Gastrocnemius medialis (tissue), 4 donors: Measurements from ENCODE around the gene PGGHG. TPM values are rescaled to one million over a fixed set of nuclear protein-coding genes. Genes with fewer than 3 reads are reported as not detected.
A peak's percentile ranks its signal among the peaks of the same experiment; 100 is the strongest.

Experiments
- ATAC-seq, 2 donors: fragments of 150-250 bp; one replicate each; pipeline ENCODE4 v1.9.1; 2016
- DNase-seq, 2 donors: peaks; one replicate each; pipeline ENCODE4 v3.0.0-alpha.2; 2019
- H3K27ac ChIP-seq, 4 donors: fragments of 200-600 bp; sonication (generic); 1 replicate in 1 of 4; 2 replicates in 3 of 4; pipeline ENCODE4 v1.5.1; 2016 to 2018; ENCODE audit warnings: mild to moderate bottlenecking in 2 of 4, moderate library complexity in 1 of 4
- H3K27me3 ChIP-seq, 3 donors: fragments of 200-600 bp; sonication (generic) in 2 of 3; 1 replicate in 1 of 3; 2 replicates in 2 of 3; pipeline versions ENCODE4 v1.5.1 to v1.6.0; 2016 to 2019; ENCODE audit warnings: mild to moderate bottlenecking in 1 of 3, moderate library complexity in 1 of 3
- H3K36me3 ChIP-seq, 2 donors: fragments of 200-600 bp; sonication (generic) in 1 of 2; one replicate each; pipeline ENCODE4 v1.5.1; 2017 to 2018
- H3K4me1 ChIP-seq, 2 donors: fragments of 200-600 bp; sonication (generic) in 1 of 2; one replicate each; pipeline ENCODE4 v1.5.1; 2016 to 2017; ENCODE audit warnings: mild to moderate bottlenecking in 2 of 2
- H3K4me3 ChIP-seq, 4 donors: fragments of 200-600 bp; sonication (generic) in 3 of 4; 1 replicate in 1 of 4; 2 replicates in 3 of 4; pipeline ENCODE4 v1.5.1; 2016 to 2019; ENCODE audit warnings: mild to moderate bottlenecking in 2 of 4
- H3K9me3 ChIP-seq, 3 donors: fragments of 200-600 bp; sonication (generic) in 2 of 3; 1 replicate in 1 of 3; 2 replicates in 2 of 3; pipeline ENCODE4 v1.5.1; 2016 to 2019
- POLR2A ChIP-seq, 2 donors: fragments of 450-650 bp; IDR thresholded peaks; one replicate each; pipeline ENCODE4 v1.6.1; 2017; ENCODE audit warnings: antibody characterized with exemption in 2 of 2, mild to moderate bottlenecking in 2 of 2, moderate library complexity in 2 of 2
- in situ Hi-C, 4 donors: fragments of 200-750 bp; cut with MboI; loops; one replicate each; pipeline versions ENCODE4 v1.15.0 to v1.8.0; 2017; ENCODE audit warnings: low sequenced_read_pairs in 4 of 4
- intact Hi-C: fragments of 100-400 bp; cut with DNase I; formaldehyde crosslinking; loops from one replicate; pipeline ENCODE4 v1.15.1; 2023; ENCODE audit warnings: low total_unique reads
- total RNA-seq, 4 donors: library from RNA; depleted of rRNA; stranded (reverse); fragments of >200 nt; gene quantifications; one replicate each; pipeline versions ENCODE4 v1.1.0 to v1.2.3, GENCODE V29; 2016
- TF ChIP-seq, protein P1 (sequence below), 5 experiments: fragments of 450-650 bp in 3 of 5; fragments of 200-600 bp in 2 of 5; sonication (generic) in 2 of 5; IDR thresholded peaks in 4 of 5; conservative IDR thresholded peaks in 1 of 5; 1 replicate in 4 of 5; 2 replicates in 1 of 5; pipeline ENCODE4 v1.5.1; 2016 to 2019; ENCODE audit warnings: antibody characterized with exemption in 5 of 5, mild to moderate bottlenecking in 3 of 5, moderate library complexity in 3 of 5

The PGGHG gene
- total RNA-seq, 4 donors from 2014 or later = 0.98 to 3.4 (median 2.7) TPM

DNA sequence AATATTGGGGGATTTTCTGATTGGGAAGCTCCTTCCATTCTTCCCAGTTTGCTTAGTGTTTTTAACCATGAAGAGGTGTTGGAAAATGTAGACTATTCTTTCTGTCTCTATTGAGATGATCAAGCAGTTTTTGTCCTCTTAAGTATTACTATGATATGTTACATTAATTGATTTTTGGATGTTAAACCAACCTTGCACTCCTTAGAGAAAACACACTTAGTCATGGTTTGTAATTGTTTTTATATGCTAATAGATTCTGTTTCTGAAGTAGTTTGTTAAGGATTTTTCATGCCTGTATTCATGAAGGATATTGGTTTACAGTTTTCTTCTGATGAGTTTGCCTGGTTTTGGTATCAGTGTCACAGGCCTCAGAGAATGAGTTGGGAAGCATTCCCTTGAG is 12.7 kb upstream of the PGGHG start:
- intact Hi-C loops = no loop called here
- H3K4me1 ChIP-seq = peaks cover 0 to 8% of the 10 kb centered on the region in 2 donors
- no peak for ATAC-seq

DNA sequence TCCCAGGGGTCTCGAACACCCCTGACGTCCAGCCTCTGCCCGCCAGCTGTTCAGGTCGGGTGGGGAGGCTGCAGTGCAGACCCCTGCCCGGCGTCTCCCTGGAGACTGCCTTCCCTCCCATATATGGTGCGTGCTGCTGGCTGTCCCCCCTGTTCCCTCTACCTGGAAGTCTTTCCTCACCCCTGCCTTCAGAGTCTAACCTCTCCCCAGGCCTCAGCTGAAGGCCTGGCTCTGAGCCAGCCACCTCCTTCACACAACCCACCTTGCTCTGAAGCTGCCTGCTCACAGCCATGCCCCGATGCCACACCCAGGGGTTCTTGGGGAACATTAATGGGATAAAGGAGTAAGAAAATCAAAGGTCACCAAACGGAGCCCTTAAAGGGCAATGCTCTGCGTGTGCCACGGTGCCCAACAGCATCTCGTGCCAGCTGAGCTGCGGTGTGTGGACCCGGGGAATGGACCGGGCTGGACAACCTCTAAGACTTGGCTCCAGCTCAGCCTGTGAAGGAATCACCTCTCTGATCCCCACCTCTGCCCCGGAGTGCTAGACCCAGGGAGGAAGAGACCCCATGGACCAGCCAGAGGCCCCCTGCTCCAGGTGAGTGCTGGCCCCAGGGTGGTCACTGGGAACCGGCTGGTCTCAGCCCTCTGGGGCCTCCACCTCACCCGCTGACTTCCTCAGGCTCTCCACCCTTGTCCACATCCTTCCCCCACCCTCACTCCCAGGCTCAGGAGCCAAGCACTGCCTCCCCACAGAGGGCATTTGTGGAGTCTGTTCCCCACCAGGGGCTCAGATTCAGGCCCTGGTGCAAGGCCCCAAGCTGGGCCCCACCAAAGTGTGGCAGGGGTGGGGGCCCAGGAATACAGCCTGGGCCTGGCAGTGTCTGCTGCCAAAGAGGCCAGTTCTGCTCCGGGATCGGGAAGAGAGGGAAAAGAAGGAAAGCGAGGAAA is 10.7 kb upstream of the PGGHG start, which contains the start of gene NLRP6:
NLRP6 (plus strand) TSS at position 407 of the 951 bp plus-strand sequence; CDS start at position 570, 163 bp downstream.
- ATAC-seq (no peak), DNase-seq (no peak)
- no peak within 1 kb of the TSS for H3K27ac ChIP-seq
- intact Hi-C loops (no loop called here), in situ Hi-C loops (no loop called here)
- TF ChIP-seq, protein P1, sequence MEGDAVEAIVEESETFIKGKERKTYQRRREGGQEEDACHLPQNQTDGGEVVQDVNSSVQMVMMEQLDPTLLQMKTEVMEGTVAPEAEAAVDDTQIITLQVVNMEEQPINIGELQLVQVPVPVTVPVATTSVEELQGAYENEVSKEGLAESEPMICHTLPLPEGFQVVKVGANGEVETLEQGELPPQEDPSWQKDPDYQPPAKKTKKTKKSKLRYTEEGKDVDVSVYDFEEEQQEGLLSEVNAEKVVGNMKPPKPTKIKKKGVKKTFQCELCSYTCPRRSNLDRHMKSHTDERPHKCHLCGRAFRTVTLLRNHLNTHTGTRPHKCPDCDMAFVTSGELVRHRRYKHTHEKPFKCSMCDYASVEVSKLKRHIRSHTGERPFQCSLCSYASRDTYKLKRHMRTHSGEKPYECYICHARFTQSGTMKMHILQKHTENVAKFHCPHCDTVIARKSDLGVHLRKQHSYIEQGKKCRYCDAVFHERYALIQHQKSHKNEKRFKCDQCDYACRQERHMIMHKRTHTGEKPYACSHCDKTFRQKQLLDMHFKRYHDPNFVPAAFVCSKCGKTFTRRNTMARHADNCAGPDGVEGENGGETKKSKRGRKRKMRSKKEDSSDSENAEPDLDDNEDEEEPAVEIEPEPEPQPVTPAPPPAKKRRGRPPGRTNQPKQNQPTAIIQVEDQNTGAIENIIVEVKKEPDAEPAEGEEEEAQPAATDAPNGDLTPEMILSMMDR (IDR thresholded peaks at IDR 0.05 in 4 of 5, conservative IDR thresholded peaks at IDR 0.05 in 1 of 5) = no peak
- no peak for TF ChIP-seq POLR2A (IDR thresholded peaks at IDR 0.05)
- peaks cover 46 to 63% (median 54%) of the 10 kb centered on the region in 3 donors for H3K27me3 ChIP-seq
- H3K36me3 ChIP-seq = no peaks in the 10 kb centered on the region
- H3K4me1 ChIP-seq = peaks cover 0 to 8% of the 10 kb centered on the region in 2 donors
- peak within 1 kb of the TSS in 1 of 4 donors; percentile 11 for H3K4me3 ChIP-seq
- no peaks in the 10 kb centered on the region for H3K9me3 ChIP-seq

More for the DNA sequence above, 12.7 kb upstream of the PGGHG start:
- H3K27ac ChIP-seq = no peak overlapping the region
- H3K9me3 ChIP-seq = no peaks in the 10 kb centered on the region
- H3K4me3 ChIP-seq = no peak overlapping the region
- in situ Hi-C loops = no loop called here
- peaks cover 29 to 44% (median 33%) of the 10 kb centered on the region in 3 donors for H3K27me3 ChIP-seq
- no peaks in the 10 kb centered on the region for H3K36me3 ChIP-seq
- no peak for TF ChIP-seq POLR2A (IDR thresholded peaks at IDR 0.05)
- TF ChIP-seq, protein P1 (IDR thresholded peaks at IDR 0.05 in 4 of 5, conservative IDR thresholded peaks at IDR 0.05 in 1 of 5) = no peak
- DNase-seq = no peak

DNA sequence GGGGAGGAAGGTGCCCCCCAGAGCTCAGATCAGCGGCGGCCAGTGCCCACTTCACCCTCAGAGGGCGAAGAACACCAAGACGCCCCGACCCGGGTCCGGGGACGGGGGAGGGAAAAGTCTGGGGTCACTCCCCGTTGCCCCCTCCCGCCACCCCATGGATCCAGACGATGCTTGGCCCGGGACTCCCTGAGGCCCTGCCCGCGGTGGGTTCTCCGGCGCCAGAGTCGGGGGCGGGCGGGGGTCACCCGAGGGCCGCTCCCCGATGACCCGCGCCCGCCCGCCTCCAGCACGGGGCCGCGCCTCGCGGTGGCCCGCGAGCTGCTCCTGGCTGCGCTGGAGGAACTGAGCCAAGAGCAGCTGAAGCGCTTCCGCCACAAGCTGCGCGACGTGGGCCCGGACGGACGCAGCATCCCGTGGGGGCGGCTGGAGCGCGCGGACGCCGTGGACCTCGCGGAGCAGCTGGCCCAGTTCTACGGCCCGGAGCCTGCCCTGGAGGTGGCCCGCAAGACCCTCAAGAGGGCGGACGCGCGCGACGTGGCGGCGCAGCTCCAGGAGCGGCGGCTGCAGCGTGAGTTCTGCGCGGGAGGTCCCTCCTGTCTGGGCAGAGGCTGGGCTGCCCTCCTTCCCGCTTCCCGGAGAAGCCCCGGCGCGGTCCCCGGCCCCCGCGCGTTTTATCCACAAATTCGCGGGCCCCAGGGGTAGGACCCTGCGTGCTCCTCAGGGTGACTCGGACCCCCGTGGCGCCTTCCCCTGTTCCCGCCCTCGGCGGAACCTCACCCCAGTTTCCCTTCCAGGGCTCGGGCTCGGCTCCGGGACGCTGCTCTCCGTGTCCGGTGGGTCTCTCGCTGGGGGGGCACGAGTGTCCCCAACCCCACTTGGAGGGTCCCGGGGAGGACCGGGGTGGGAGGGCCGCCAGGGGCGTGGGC is 9.6 kb upstream of the PGGHG start:
- Histone ChIP-seq H3K27ac (no peak overlapping the region), H3K4me3 (peak overlapping the region in 2 of 4 donors; percentile 11), H3K9me3 (no peaks in the 10 kb centered on the region), H3K4me1 (peaks cover 0 to 8% of the 10 kb centered on the region in 2 donors), H3K27me3 (peaks cover 52 to 67% (median 59%) of the 10 kb centered on the region in 3 donors), H3K36me3 (no peaks in the 10 kb centered on the region)
- in situ Hi-C loops (no loop called here), intact Hi-C loops (no loop called here)
- ATAC-seq (no peak), DNase-seq (no peak)
- TF ChIP-seq, protein P1 (IDR thresholded peaks at IDR 0.05 in 4 of 5, conservative IDR thresholded peaks at IDR 0.05 in 1 of 5) = no peak
- no peak for TF ChIP-seq POLR2A (IDR thresholded peaks at IDR 0.05)

DNA sequence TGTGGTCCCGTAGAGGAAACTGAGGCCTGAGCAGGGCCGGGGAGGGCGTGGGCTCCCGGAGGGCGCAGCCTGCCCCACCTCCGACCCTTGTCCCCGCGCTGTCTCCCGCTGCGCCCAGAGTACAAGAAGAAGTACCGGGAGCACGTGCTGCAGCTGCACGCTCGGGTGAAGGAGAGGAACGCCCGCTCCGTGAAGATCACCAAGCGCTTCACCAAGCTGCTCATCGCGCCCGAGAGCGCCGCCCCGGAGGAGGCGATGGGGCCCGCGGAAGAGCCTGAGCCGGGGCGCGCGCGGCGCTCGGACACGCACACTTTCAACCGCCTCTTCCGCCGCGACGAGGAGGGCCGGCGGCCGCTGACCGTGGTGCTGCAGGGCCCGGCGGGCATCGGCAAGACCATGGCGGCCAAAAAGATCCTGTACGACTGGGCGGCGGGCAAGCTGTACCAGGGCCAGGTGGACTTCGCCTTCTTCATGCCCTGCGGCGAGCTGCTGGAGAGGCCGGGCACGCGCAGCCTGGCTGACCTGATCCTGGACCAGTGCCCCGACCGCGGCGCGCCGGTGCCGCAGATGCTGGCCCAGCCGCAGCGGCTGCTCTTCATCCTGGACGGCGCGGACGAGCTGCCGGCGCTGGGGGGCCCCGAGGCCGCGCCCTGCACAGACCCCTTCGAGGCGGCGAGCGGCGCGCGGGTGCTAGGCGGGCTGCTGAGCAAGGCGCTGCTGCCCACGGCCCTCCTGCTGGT is 8.8 kb upstream of the PGGHG start:
- no peak for TF ChIP-seq POLR2A (IDR thresholded peaks at IDR 0.05)
- TF ChIP-seq, protein P1 (IDR thresholded peaks at IDR 0.05 in 4 of 5, conservative IDR thresholded peaks at IDR 0.05 in 1 of 5) = no peak
- ATAC-seq (no peak), DNase-seq (no peak)
- Histone ChIP-seq H3K4me3 (peak overlapping the region in 2 of 4 donors; percentile 11), H3K9me3 (no peaks in the 10 kb centered on the region), H3K4me1 (peaks cover 0 to 8% of the 10 kb centered on the region in 2 donors), H3K27me3 (peaks cover 52 to 75% (median 68%) of the 10 kb centered on the region in 3 donors), H3K36me3 (no peaks in the 10 kb centered on the region), H3K27ac (no peak overlapping the region)
- intact Hi-C loops = no loop called here
- in situ Hi-C loops = no loop called here
